Ammon's horn (tissue), 1 donor: ENCODE results near the gene SLC25A39.
"Not testable (repeated sequence)": the region's sequence is repeated elsewhere in the genome, so short reads cannot be mapped to it uniquely, and the experiment has no call there.

Source experiments
- DNase-seq: peaks from one replicate; pipeline ENCODE4 v3.0.0-alpha.2; 2016; ENCODE audit warnings: low spot score

The SLC25A39 gene

GRCh38 chr17:44354582-44355561 is 30.2 kb upstream of the SLC25A39 start:
- DNase-seq = no peak

DNA sequence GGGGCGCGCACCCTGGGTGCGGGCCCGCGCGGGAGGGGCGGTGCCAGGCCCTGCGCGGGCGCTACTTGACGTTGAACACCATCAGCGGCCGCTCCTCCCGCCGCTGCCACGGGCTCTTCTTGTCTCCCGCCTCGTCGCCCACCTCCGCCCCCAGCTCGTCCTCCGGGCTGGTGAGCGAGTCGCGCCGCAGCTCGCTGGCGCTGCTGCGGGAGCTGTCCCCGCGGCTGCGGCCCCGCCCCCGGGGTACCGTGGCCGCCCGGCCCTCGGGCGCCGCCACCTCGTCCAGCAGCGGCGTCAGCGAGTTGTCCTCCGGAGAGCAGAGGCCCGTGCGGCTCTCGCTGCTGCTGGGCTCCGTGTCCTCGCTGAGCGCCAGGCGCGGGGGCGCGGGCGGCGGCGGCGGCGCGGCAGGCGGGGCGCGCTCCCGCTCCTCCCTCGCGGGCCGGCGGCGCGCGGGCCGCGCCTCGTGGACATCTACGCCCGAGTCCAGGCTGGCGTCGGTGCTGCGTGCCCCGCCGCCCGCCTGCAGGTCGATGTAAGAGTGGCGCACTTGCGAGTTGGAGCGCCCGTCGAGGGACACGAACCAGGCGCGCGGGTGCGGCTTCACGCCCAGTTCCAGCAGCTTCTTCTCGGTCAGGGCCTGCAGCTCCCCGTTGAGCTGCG is 29.2 kb upstream of the SLC25A39 start:
- DNase-seq = no peak

- no peak for DNase-seq
Measured at GRCh38 chr17:44352828-44353671, 28.4 kb upstream of the SLC25A39 start.

- DNase-seq = no peak
Measured at GRCh38 chr17:44351961-44352827, 27.6 kb upstream of the SLC25A39 start.

DNA sequence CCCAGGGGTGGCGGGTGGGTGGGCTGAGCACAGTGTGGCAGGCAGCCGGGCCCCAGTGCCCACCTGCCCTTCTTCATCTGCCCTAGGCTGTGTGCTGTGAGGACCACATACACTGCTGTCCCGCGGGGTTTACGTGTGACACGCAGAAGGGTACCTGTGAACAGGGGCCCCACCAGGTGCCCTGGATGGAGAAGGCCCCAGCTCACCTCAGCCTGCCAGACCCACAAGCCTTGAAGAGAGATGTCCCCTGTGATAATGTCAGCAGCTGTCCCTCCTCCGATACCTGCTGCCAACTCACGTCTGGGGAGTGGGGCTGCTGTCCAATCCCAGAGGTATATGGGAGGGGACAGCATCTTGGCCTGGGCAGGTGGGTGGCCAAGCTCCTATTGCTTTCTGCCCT is 26.8 kb upstream of the SLC25A39 start:
- no peak for DNase-seq

DNA sequence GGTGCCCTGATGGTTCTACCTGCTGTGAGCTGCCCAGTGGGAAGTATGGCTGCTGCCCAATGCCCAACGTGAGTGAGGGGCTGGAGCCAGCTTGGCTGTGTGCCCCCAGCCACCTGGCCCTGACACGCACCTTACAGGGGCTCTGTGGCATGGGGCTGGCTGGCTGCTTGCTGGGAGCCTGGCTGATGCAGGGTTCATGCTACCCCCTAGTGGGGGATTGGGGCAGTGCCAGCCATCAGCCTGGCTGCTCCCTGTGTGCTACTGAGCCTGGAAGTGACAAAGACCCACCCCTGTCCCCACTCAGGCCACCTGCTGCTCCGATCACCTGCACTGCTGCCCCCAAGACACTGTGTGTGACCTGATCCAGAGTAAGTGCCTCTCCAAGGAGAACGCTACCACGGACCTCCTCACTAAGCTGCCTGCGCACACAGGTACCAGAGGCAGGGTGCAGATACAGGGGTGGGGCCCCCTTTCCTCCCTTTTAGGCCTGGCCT is 26.2 kb upstream of the SLC25A39 start:
- peak; percentile 82 for DNase-seq

DNA sequence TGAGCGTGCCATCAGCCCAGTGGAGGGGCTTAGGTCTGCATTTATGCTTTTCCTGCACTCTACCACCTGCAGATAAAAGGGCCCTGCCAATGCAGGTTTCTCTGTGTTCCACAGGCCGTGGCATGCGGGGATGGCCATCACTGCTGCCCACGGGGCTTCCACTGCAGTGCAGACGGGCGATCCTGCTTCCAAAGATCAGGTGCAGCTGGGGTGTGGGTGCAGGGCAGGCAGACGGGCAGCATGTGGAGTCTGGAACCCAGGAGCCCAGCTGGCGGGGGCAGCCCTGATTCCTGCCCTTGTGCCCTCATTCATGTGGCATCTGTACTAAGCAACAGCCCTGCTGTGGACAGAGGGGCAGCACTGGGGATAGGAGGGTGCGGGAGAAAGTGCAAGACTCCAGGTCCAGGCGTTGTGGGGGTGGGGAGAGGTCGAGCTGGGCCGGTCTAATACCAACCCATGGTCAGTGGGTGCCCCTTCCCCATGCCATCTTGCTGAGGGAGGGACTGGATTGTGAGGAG is 25.0 kb upstream of the SLC25A39 start:
- DNase-seq = no peak

- no peak for DNase-seq
Measured at GRCh38 chr17:44348988-44349364, 24.4 kb upstream of the SLC25A39 start.

- DNase-seq = peak; percentile 83
Measured at GRCh38 chr17:44348234-44348987, 23.8 kb upstream of the SLC25A39 start.

DNA sequence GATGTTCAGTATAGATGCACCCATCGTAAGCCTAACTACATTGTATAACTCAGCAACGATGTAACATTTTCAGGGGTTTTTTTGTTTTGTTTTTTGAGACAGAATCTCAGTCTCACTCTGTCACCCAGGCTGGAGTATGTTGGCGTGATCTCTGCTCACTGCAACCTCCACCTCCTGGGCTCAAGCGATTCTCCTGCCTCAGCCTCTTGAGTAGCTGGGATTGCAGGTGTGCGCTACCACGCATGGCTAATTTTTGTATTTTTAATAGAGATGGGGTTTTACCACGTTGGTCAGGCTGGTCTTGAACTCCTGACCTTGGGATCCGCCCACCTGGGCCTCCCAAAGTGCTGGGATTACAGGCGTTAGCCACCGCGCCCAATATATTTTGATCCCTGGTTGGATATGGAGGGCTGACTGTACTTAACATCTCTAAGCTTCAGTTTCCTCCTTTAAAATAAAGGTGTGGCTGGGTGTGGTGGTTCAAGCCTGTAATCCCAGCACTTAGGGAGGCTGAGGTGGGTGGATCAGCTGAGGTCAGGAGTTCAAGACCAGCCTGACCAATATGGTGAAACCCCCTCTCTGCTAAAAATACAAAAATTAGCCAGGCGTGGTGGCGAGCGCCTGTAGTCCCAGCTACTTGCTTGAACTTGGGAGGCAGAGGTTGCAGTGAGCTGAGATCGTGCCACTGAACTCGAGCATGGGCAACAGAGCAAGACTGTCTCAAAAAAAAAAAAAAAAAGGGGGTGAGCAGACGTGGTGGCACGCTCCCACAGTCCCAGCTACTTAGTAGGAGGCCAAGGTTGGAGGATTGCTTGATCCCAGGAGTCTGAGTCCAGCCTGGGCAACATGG is 22.8 kb upstream of the SLC25A39 start:
- DNase-seq = not testable (repeated sequence)

GRCh38 chr17:44346064-44346844 is 21.6 kb upstream of the SLC25A39 start:
- DNase-seq = no peak

DNA sequence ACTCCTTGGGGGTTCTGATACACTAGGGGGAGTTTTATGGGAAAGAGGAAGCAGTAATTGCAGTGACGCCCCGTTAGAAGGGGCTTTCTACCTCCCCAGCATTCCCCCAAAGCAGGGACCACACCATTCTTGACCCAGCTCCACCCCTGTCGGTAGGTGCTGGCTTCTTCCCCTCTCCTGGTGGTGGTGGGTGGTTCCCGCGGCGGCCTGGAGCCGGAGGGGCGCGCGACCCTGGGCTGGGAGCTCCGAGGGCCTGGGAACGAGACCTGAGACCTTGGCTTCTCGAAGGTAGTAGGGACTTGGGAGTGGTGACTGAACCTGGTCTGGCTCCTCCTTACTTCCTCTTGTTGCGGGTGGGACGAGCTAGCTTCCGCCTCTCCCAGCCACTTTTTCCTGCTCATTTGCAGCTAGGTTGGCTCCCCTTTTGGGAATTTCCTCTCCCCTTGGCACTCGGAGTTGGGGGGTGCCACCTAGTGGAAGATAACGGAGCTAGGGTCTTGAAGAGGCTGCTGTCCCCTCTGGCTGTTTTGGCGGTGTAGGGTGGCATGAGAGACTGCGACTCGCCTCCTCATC is 20.9 kb upstream of the SLC25A39 start:
- DNase-seq = peak; percentile 88

DNA sequence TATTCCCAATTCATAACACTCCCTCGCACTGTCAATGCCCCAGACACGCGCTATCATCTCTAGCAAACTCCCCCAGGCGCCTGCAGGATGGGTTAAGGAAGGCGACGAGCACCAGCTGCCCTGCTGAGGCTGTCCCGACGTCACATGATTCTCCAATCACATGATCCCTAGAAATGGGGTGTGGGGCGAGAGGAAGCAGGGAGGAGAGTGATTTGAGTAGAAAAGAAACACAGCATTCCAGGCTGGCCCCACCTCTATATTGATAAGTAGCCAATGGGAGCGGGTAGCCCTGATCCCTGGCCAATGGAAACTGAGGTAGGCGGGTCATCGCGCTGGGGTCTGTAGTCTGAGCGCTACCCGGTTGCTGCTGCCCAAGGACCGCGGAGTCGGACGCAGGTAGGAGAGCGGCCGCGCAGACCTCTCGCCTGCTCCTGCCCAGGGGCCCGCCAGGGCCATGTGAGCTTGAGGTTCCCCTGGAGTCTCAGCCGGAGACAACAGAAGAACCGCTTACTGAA is 20.4 kb upstream of the SLC25A39 start, which contains the start of gene GRN:
Gene GRN (plus strand): TSS at position 364 of the 515 bp plus-strand sequence. CDS start 3,863 bp downstream, outside the sequence.
- peak; percentile 99 for DNase-seq

DNA sequence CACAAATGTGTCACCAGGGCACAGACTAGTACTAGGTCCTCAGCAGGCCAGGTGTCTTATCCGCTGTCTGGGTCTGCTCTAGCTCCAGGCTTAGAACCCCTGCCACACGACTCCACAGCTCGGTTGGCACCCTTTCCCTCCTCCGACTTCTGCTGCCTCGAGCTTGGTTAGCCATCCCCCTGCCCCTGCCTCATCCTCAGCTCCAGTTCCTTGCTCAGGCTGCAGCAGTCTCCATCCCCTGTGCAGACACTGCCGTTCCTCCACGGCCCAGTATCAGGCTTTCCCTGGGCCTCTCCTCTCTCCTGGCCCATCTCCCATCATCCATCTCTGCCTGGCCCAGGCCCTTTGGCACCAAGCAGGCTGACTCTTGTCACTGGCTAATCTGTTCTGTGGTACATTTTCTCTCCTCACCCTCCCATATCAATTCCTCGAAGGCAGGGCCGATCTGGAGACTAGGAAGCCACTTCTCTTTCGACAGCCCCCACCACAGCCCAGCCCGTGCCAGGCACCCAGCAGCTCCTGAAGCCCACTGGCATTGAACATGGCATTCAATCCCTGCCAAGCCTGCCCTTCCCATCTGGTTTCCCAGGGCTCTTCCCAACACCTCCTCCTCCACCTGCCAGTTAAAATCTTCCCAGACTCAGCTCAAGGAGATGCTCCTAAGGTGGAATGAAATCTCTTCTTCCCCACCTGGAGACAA is 19.0 kb upstream of the SLC25A39 start:
- no peak for DNase-seq

DNA sequence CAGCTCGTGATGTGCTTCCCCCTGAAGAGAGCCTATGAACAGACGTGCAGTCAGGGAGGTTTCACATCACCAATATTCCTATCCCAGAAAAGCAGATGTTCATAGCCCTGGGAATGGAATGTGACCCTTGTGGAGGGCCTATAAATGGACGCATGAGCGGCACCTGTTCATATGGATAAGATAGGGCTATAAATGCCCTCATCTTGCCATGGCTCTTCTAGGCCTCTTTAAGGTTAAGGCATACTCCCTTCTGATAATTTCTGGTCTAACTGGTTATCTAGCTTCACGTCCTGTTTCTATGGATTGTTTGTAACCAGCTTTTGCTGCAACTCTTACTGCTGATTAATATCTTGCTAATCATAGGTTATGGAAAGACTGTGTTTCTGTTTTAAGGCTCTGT is 15.9 kb upstream of the SLC25A39 start:
- DNase-seq = not testable (repeated sequence)

GRCh38 chr17:44338702-44339101 is 14.1 kb upstream of the SLC25A39 start:
- no peak for DNase-seq

GRCh38 chr17:44335968-44336367 is 11.3 kb upstream of the SLC25A39 start:
- no peak for DNase-seq
